Esophagus squamous epithelium (tissue), 4 donors: ENCODE measurements around the gene CAMK2D.

Experiments used
- CTCF ChIP-seq, 6 experiments: fragments of 450-650 bp in 4 of 6; fragments of 200-600 bp in 2 of 6; sonication (generic) in 2 of 6; IDR thresholded peaks; one replicate each; pipeline ENCODE4 v1.5.1; 2016 to 2019; ENCODE audit warnings: antibody characterized with exemption in 6 of 6, mild to moderate bottlenecking in 4 of 6, moderate library complexity in 4 of 6
- POLR2A ChIP-seq, 4 donors: fragments of 450-650 bp; IDR thresholded peaks; one replicate each; pipeline ENCODE4 v1.6.1; 2017; ENCODE audit warnings: antibody characterized with exemption in 4 of 4, mild to moderate bottlenecking in 4 of 4, moderate library complexity in 3 of 4

GRCh38 chr4:113457121-113457520 is 304.4 kb downstream of the CAMK2D start:
- TF ChIP-seq CTCF (IDR thresholded peaks at IDR 0.05) (no peak), POLR2A (IDR thresholded peaks at IDR 0.05) (no peak)
